ENCODE measurements around the gene MSX2.

MSX2 gene

GRCh38 chr5:174725261-174725990, 1.0 kb downstream of the MSX2 start:
- Histone ChIP-seq H3K27me3 (replicated peaks; ENCODE audit: control insufficient read depth, insufficient read depth, low read length, poor library complexity, severe bottlenecking) (peaks cover 35% of the 10 kb centered on the region), H3K4me3 (ENCODE audit: insufficient read depth, low read depth, low read length, poor library complexity, severe bottlenecking) (no peak overlapping the region), H3K4me1 (ENCODE audit: control insufficient read depth, insufficient read depth, low read length, poor library complexity, severe bottlenecking) (no peaks in the 10 kb centered on the region), H3K36me3 (ENCODE audit: control insufficient read depth, insufficient read depth, low read length) (no peaks in the 10 kb centered on the region), H3K27ac (ENCODE audit: insufficient read depth, low read length, poor library complexity, severe bottlenecking) (no peak overlapping the region), H3K9me3 (ENCODE audit: control insufficient read depth, low read length) (no peaks in the 10 kb centered on the region)
- no peak for DNase-seq

GRCh38 chr5:174725991-174726601, 1.7 kb downstream of the MSX2 start:
- Histone ChIP-seq H3K4me3 (ENCODE audit: insufficient read depth, low read depth, low read length, poor library complexity, severe bottlenecking) (no peak overlapping the region), H3K27ac (ENCODE audit: insufficient read depth, low read length, poor library complexity, severe bottlenecking) (no peak overlapping the region), H3K9me3 (ENCODE audit: control insufficient read depth, low read length) (no peaks in the 10 kb centered on the region), H3K27me3 (replicated peaks; ENCODE audit: control insufficient read depth, insufficient read depth, low read length, poor library complexity, severe bottlenecking) (peaks cover 32% of the 10 kb centered on the region), H3K36me3 (ENCODE audit: control insufficient read depth, insufficient read depth, low read length) (no peaks in the 10 kb centered on the region), H3K4me1 (ENCODE audit: control insufficient read depth, insufficient read depth, low read length, poor library complexity, severe bottlenecking) (no peaks in the 10 kb centered on the region)
- DNase-seq, result no peak

- H3K27me3 ChIP-seq (replicated peaks; ENCODE audit: control insufficient read depth, insufficient read depth, low read length, poor library complexity, severe bottlenecking), result peaks cover 25% of the 10 kb centered on the region
- H3K9me3 ChIP-seq (ENCODE audit: control insufficient read depth, low read length), result no peaks in the 10 kb centered on the region
- no peak for DNase-seq
- H3K27ac ChIP-seq (ENCODE audit: insufficient read depth, low read length, poor library complexity, severe bottlenecking), result no peak overlapping the region
- no peak overlapping the region for H3K4me3 ChIP-seq (ENCODE audit: insufficient read depth, low read depth, low read length, poor library complexity, severe bottlenecking)
- H3K4me1 ChIP-seq (ENCODE audit: control insufficient read depth, insufficient read depth, low read length, poor library complexity, severe bottlenecking), result no peaks in the 10 kb centered on the region
- H3K36me3 ChIP-seq (ENCODE audit: control insufficient read depth, insufficient read depth, low read length), result no peaks in the 10 kb centered on the region
These were observed 2.8 kb downstream of the MSX2 start for GRCh38 chr5:174726916-174727793.

GRCh38 chr5:174727794-174728680, 3.7 kb downstream of the MSX2 start:
- no peaks in the 10 kb centered on the region for H3K4me1 ChIP-seq (ENCODE audit: control insufficient read depth, insufficient read depth, low read length, poor library complexity, severe bottlenecking)
- H3K4me3 ChIP-seq (ENCODE audit: insufficient read depth, low read depth, low read length, poor library complexity, severe bottlenecking), result no peak overlapping the region
- DNase-seq, result no peak
- no peaks in the 10 kb centered on the region for H3K9me3 ChIP-seq (ENCODE audit: control insufficient read depth, low read length)
- no peaks in the 10 kb centered on the region for H3K36me3 ChIP-seq (ENCODE audit: control insufficient read depth, insufficient read depth, low read length)
- H3K27me3 ChIP-seq (replicated peaks; ENCODE audit: control insufficient read depth, insufficient read depth, low read length, poor library complexity, severe bottlenecking), result peaks cover 23% of the 10 kb centered on the region
- H3K27ac ChIP-seq (ENCODE audit: insufficient read depth, low read length, poor library complexity, severe bottlenecking), result no peak overlapping the region

DNA sequence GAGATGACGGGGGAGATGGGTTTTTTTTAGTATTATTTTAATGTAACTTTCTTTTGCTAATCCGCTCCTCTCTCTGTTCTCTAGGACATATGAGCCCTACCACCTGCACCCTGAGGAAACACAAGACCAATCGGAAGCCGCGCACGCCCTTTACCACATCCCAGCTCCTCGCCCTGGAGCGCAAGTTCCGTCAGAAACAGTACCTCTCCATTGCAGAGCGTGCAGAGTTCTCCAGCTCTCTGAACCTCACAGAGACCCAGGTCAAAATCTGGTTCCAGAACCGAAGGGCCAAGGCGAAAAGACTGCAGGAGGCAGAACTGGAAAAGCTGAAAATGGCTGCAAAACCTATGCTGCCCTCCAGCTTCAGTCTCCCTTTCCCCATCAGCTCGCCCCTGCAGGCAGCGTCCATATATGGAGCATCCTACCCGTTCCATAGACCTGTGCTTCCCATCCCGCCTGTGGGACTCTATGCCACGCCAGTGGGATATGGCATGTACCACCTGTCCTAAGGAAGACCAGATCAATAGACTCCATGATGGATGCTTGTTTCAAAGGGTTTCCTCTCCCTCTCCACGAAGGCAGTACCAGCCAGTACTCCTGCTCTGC, 4.8 kb downstream of the MSX2 start:
- no peak overlapping the region for H3K27ac ChIP-seq (ENCODE audit: insufficient read depth, low read length, poor library complexity, severe bottlenecking)
- no peaks in the 10 kb centered on the region for H3K4me1 ChIP-seq (ENCODE audit: control insufficient read depth, insufficient read depth, low read length, poor library complexity, severe bottlenecking)
- no peaks in the 10 kb centered on the region for H3K9me3 ChIP-seq (ENCODE audit: control insufficient read depth, low read length)
- no peak overlapping the region for H3K4me3 ChIP-seq (ENCODE audit: insufficient read depth, low read depth, low read length, poor library complexity, severe bottlenecking)
- H3K36me3 ChIP-seq (ENCODE audit: control insufficient read depth, insufficient read depth, low read length), result no peaks in the 10 kb centered on the region
- DNase-seq, result no peak
- peaks cover 15% of the 10 kb centered on the region for H3K27me3 ChIP-seq (replicated peaks; ENCODE audit: control insufficient read depth, insufficient read depth, low read length, poor library complexity, severe bottlenecking)

GRCh38 chr5:174731214-174732035, 7.0 kb downstream of the MSX2 start:
- no peaks in the 10 kb centered on the region for H3K36me3 ChIP-seq (ENCODE audit: control insufficient read depth, insufficient read depth, low read length)
- H3K4me1 ChIP-seq (ENCODE audit: control insufficient read depth, insufficient read depth, low read length, poor library complexity, severe bottlenecking), result no peaks in the 10 kb centered on the region
- H3K27ac ChIP-seq (ENCODE audit: insufficient read depth, low read length, poor library complexity, severe bottlenecking), result no peak overlapping the region
- peaks cover 22% of the 10 kb centered on the region for H3K27me3 ChIP-seq (replicated peaks; ENCODE audit: control insufficient read depth, insufficient read depth, low read length, poor library complexity, severe bottlenecking)
- no peaks in the 10 kb centered on the region for H3K9me3 ChIP-seq (ENCODE audit: control insufficient read depth, low read length)
- no peak overlapping the region for H3K4me3 ChIP-seq (ENCODE audit: insufficient read depth, low read depth, low read length, poor library complexity, severe bottlenecking)
- DNase-seq, result no peak

- H3K4me1 ChIP-seq (ENCODE audit: control insufficient read depth, insufficient read depth, low read length, poor library complexity, severe bottlenecking), result no peaks in the 10 kb centered on the region
- peaks cover 20% of the 10 kb centered on the region for H3K27me3 ChIP-seq (replicated peaks; ENCODE audit: control insufficient read depth, insufficient read depth, low read length, poor library complexity, severe bottlenecking)
- H3K9me3 ChIP-seq (ENCODE audit: control insufficient read depth, low read length), result no peaks in the 10 kb centered on the region
- H3K27ac ChIP-seq (ENCODE audit: insufficient read depth, low read length, poor library complexity, severe bottlenecking), result no peak overlapping the region
- H3K4me3 ChIP-seq (ENCODE audit: insufficient read depth, low read depth, low read length, poor library complexity, severe bottlenecking), result no peak overlapping the region
- DNase-seq, result no peak
- no peaks in the 10 kb centered on the region for H3K36me3 ChIP-seq (ENCODE audit: control insufficient read depth, insufficient read depth, low read length)
These were observed 7.9 kb downstream of the MSX2 start for GRCh38 chr5:174732036-174733020.

- no peak for DNase-seq
- H3K27me3 ChIP-seq (replicated peaks; ENCODE audit: control insufficient read depth, insufficient read depth, low read length, poor library complexity, severe bottlenecking), result peaks cover 20% of the 10 kb centered on the region
- no peaks in the 10 kb centered on the region for H3K36me3 ChIP-seq (ENCODE audit: control insufficient read depth, insufficient read depth, low read length)
- no peaks in the 10 kb centered on the region for H3K4me1 ChIP-seq (ENCODE audit: control insufficient read depth, insufficient read depth, low read length, poor library complexity, severe bottlenecking)
- H3K4me3 ChIP-seq (ENCODE audit: insufficient read depth, low read depth, low read length, poor library complexity, severe bottlenecking), result no peak overlapping the region
- no peak overlapping the region for H3K27ac ChIP-seq (ENCODE audit: insufficient read depth, low read length, poor library complexity, severe bottlenecking)
- no peaks in the 10 kb centered on the region for H3K9me3 ChIP-seq (ENCODE audit: control insufficient read depth, low read length)
These were observed 8.8 kb downstream of the MSX2 start for GRCh38 chr5:174733091-174733690.
